A549 treated with DMSO at 1 μM for 4 hours (cell line): ENCODE measurements around the gene TIGD1. TPM values are rescaled to one million over a fixed set of nuclear protein-coding genes. Genes with fewer than 3 reads are reported as not detected.

Experiments
- total RNA-seq: library from RNA; stranded (reverse); fragments of 200-300 nt; extraction: Qiagen RNA extraction; gene quantifications from 5 replicates; pipeline ENCODE4 v1.2.3, GENCODE V29; 2022; ENCODE audit warnings: low read depth

The TIGD1 gene
- total RNA-seq, result 4.7 to 5.9 TPM (median 5.4 TPM) in 5 replicates

GRCh38 chr2:232550354-232551249 lies at the start of gene TIGD1, which contains the start of gene EIF4E2:
TSS of gene TIGD1 (minus strand) at chr2:232550557. CDS start at chr2:232549882, 675 bp downstream.
TSS of gene EIF4E2 (plus strand) at chr2:232550689. CDS start at chr2:232550725, 36 bp downstream.

GRCh38 chr2:232539298-232540231 lies 10.8 kb downstream of the TIGD1 start, which contains the start of gene CHRNG:
TSS of gene CHRNG (plus strand) at chr2:232539692. CDS start at chr2:232539748, 56 bp downstream.

GRCh38 chr2:232525791-232526371 lies 24.5 kb downstream of the TIGD1 start, which contains the start of gene CHRND:
TSS of gene CHRND (plus strand) at chr2:232526160. CDS start at chr2:232526216, 56 bp downstream.

GRCh38 chr2:232519581-232520438 lies 30.5 kb downstream of the TIGD1 start, which contains the start of gene PRSS56:
TSS of gene PRSS56 (plus strand) at chr2:232520388. CDS start at chr2:232520599, 211 bp downstream.

Other genes with a start within 250 kb of the TIGD1 start
- gene ALPP, start 171.8 kb downstream of the TIGD1 start, total RNA-seq, result 0.20 to 0.50 TPM (median 0.30 TPM) in 5 replicates
- 0.07 to 0.15 TPM (median 0.13 TPM) in 4 of 5 replicates, not detected in the other for gene ALPG, start 143.7 kb downstream of the TIGD1 start, total RNA-seq
- gene ALPI, start 94.4 kb downstream of the TIGD1 start, total RNA-seq, result 0.02 TPM in 1 of 5 replicates, not detected in the others
- gene ECEL1, start 62.7 kb downstream of the TIGD1 start, total RNA-seq, result 0.14 to 0.30 TPM (median 0.17 TPM) in 4 of 5 replicates, not detected in the other
- gene PRSS56, start 30.2 kb downstream of the TIGD1 start, total RNA-seq, result 0.09 to 0.16 TPM (median 0.12 TPM) in 4 of 5 replicates, not detected in the other
- not detected in 5 replicates for gene CHRND, start 24.4 kb downstream of the TIGD1 start, total RNA-seq
- not detected in 5 replicates for gene CHRNG, start 10.9 kb downstream of the TIGD1 start, total RNA-seq
- gene EIF4E2, start 132 bp upstream of the TIGD1 start, total RNA-seq, result 87.5 to 162 TPM (median 92.1 TPM) in 5 replicates
- 1.6 to 2.6 TPM (median 1.9 TPM) in 5 replicates for gene EFHD1, start 83.0 kb upstream of the TIGD1 start, total RNA-seq
- gene GIGYF2, start 146.8 kb upstream of the TIGD1 start, total RNA-seq, result 26.3 to 33.8 TPM (median 30.5 TPM) in 5 replicates
- gene KCNJ13, start 226.0 kb upstream of the TIGD1 start, total RNA-seq, result not detected in 5 replicates